Activated CD8-positive, alpha-beta memory T cell treated with anti-CD3 and anti-CD28 coated beads for 48 hours (primary cell): ENCODE measurements around the gene GDF7.

Experiments
- DNase-seq, 3 experiments: peaks; one replicate each; pipeline ENCODE4 v3.0.0-alpha.2; 2020; ENCODE audit warnings: low read depth in 2 of 3, low spot score in 2 of 3

The GDF7 gene

GRCh38 chr2:20672201-20672951 is 5.4 kb downstream of the GDF7 start:
- DNase-seq = no peak

GRCh38 chr2:20673686-20674308 is 6.9 kb downstream of the GDF7 start:
- no peak for DNase-seq

- DNase-seq = no peak
Observed at GRCh38 chr2:20674309-20674965, 7.5 kb downstream of the GDF7 start.

GRCh38 chr2:20674974-20675679 is 8.2 kb downstream of the GDF7 start:
- no peak for DNase-seq

GRCh38 chr2:20675701-20676352 is 8.9 kb downstream of the GDF7 start:
- no peak for DNase-seq

- DNase-seq = no peak
Observed at GRCh38 chr2:20676353-20677215, 9.6 kb downstream of the GDF7 start.

- no peak for DNase-seq
Observed at GRCh38 chr2:20677301-20678085, 10.5 kb downstream of the GDF7 start.

GRCh38 chr2:20678086-20678395 is 11.1 kb downstream of the GDF7 start:
- DNase-seq = no peak

- no peak for DNase-seq
Observed at GRCh38 chr2:20678780-20679179, 11.8 kb downstream of the GDF7 start.

GRCh38 chr2:20680744-20681375 is 13.9 kb downstream of the GDF7 start:
- no peak for DNase-seq

GRCh38 chr2:20682167-20682920 is 15.4 kb downstream of the GDF7 start:
- no peak for DNase-seq

- DNase-seq = no peak
Observed at GRCh38 chr2:20684581-20685063, 17.7 kb downstream of the GDF7 start.

GRCh38 chr2:20687260-20687832 is 20.4 kb downstream of the GDF7 start:
- no peak for DNase-seq

- no peak for DNase-seq
Observed at GRCh38 chr2:20689428-20690264, 22.7 kb downstream of the GDF7 start.

- no peak for DNase-seq
Observed at GRCh38 chr2:20691076-20691734, 24.3 kb downstream of the GDF7 start.

- no peak for DNase-seq
Observed at GRCh38 chr2:20692081-20692480, 25.1 kb downstream of the GDF7 start.

GRCh38 chr2:20693317-20693716 is 26.4 kb downstream of the GDF7 start:
- DNase-seq = no peak
